SU-DHL-6 (cell line): ENCODE measurements around the gene SUCLG2.

Experiments used
- H2AFZ ChIP-seq: fragments of 200-600 bp; sonication (generic); 2 replicates; pipeline ENCODE4 v1.6.1; 2014; ENCODE audit warnings: low read depth, mild to moderate bottlenecking, moderate library complexity, mixed read lengths, antibody characterized with exemption, low read length; ENCODE audit not compliant: severe bottlenecking
- H3F3A ChIP-seq: fragments of 200-600 bp; shearing (Covaris generic); 2 replicates; pipeline ENCODE4 v1.6.0; 2016; ENCODE audit warnings: antibody characterized with exemption, mild to moderate bottlenecking; ENCODE audit not compliant: insufficient read depth
- H3K27ac ChIP-seq: fragments of 200-600 bp; sonication (generic); 2 replicates; pipeline ENCODE4 v1.5.1; 2016; ENCODE audit warnings: low read depth, mild to moderate bottlenecking, low read length, moderate library complexity, mixed read lengths
- H3K27me3 ChIP-seq: fragments of 200-600 bp; sonication (generic), shearing (Covaris generic); 2 replicates; pipeline ENCODE4 v1.6.0; 2014; ENCODE audit warnings: mild to moderate bottlenecking, low read length
- H3K36me3 ChIP-seq: fragments of 200-600 bp; sonication (generic); 2 replicates; pipeline ENCODE4 v1.6.1; 2014; ENCODE audit warnings: mild to moderate bottlenecking, low read length, mixed read lengths
- H3K4me2 ChIP-seq: fragments of 300-600, 200-600 bp; shearing (Covaris generic), sonication (generic); 2 replicates; pipeline ENCODE4 v1.6.0; 2014; ENCODE audit warnings: low read length, low read depth, mild to moderate bottlenecking; ENCODE audit not compliant: poor library complexity, severe bottlenecking
- H3K4me3 ChIP-seq: fragments of 200-600 bp; sonication (generic); 2 replicates; pipeline ENCODE4 v1.5.1; 2014; ENCODE audit warnings: antibody characterized with exemption, low read length, mild to moderate bottlenecking, mixed read lengths; ENCODE audit not compliant: insufficient read depth, poor library complexity, severe bottlenecking
- H3K79me2 ChIP-seq: fragments of 200-600 bp; sonication (generic); 2 replicates; pipeline ENCODE4 v1.6.1; 2014; ENCODE audit warnings: mild to moderate bottlenecking, low read length, moderate library complexity; ENCODE audit not compliant: insufficient read depth
- H3K9ac ChIP-seq: fragments of 200-600 bp; sonication (generic); 2 replicates; pipeline ENCODE4 v1.7.0; 2014; ENCODE audit warnings: mild to moderate bottlenecking, low read length
- H3K9me2 ChIP-seq: fragments of 200-600 bp; sonication (generic); replicated peaks from 2 replicates; pipeline ENCODE4 v1.6.1; 2014; ENCODE audit warnings: low read length; ENCODE audit not compliant: insufficient read depth
- H3K9me3 ChIP-seq: fragments of 200-600 bp; sonication (generic); 2 replicates; pipeline ENCODE4 v1.6.1; 2014; ENCODE audit warnings: low read length, mixed read lengths; ENCODE audit not compliant: insufficient read depth
- H4K20me1 ChIP-seq: fragments of 200-600 bp; sonication (generic); 2 replicates; pipeline ENCODE4 v1.6.1; 2014; ENCODE audit warnings: low read depth, mild to moderate bottlenecking, antibody characterized with exemption, low read length, moderate library complexity, mixed read lengths
- EZH2phosphoT487 ChIP-seq: fragments of 200-600 bp; sonication (generic), shearing (Covaris generic); conservative IDR thresholded peaks from 2 replicates; pipeline ENCODE4 v1.6.1; 2018; ENCODE audit warnings: mild to moderate bottlenecking, antibody characterized with exemption, low read length, moderate library complexity, mixed read lengths
- TF ChIP-seq, protein P1 (sequence below): fragments of 200-600 bp; sonication (generic); IDR thresholded peaks from one replicate; pipeline ENCODE4 v1.5.1; 2017; ENCODE audit warnings: antibody characterized with exemption, mild to moderate bottlenecking, low read length, moderate library complexity; ENCODE audit not compliant: insufficient read depth, poor library complexity, severe bottlenecking

Gene SUCLG2

DNA sequence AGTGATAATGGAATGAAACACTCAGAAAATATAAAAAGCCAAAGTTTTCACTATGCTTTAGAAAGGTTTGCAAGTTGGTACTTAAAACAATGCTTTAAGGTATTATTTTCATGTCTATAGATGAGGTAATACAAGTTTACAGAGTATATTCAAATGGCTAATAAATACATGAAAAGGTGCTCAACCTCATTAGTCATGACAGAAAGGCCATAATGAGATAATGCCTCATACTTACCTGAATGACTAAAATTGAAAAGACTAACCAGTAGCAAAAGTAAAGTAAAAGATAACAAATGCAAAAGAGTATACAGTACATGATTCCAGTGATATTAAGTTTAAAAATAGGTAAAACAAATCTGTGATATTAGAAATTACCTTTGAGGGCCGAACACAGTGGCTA is 163.8 kb downstream of the SUCLG2 start:
- no peak overlapping the region for H3K9ac ChIP-seq
- H3F3A ChIP-seq = no peaks in the 10 kb centered on the region
- no peaks in the 10 kb centered on the region for H3K36me3 ChIP-seq
- no peak overlapping the region for H3K4me3 ChIP-seq
- H3K4me2 ChIP-seq = no peak overlapping the region
- H4K20me1 ChIP-seq = no peaks in the 10 kb centered on the region
- no peaks in the 10 kb centered on the region for H3K27me3 ChIP-seq
- no peaks in the 10 kb centered on the region for H3K79me2 ChIP-seq
- TF ChIP-seq EZH2phosphoT487 = no peak
- TF ChIP-seq, protein P1, sequence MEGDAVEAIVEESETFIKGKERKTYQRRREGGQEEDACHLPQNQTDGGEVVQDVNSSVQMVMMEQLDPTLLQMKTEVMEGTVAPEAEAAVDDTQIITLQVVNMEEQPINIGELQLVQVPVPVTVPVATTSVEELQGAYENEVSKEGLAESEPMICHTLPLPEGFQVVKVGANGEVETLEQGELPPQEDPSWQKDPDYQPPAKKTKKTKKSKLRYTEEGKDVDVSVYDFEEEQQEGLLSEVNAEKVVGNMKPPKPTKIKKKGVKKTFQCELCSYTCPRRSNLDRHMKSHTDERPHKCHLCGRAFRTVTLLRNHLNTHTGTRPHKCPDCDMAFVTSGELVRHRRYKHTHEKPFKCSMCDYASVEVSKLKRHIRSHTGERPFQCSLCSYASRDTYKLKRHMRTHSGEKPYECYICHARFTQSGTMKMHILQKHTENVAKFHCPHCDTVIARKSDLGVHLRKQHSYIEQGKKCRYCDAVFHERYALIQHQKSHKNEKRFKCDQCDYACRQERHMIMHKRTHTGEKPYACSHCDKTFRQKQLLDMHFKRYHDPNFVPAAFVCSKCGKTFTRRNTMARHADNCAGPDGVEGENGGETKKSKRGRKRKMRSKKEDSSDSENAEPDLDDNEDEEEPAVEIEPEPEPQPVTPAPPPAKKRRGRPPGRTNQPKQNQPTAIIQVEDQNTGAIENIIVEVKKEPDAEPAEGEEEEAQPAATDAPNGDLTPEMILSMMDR = no peak
- H2AFZ ChIP-seq = no peak overlapping the region
- H3K9me3 ChIP-seq = no peaks in the 10 kb centered on the region
- H3K27ac ChIP-seq = no peak overlapping the region
- no peaks in the 10 kb centered on the region for H3K9me2 ChIP-seq

DNA sequence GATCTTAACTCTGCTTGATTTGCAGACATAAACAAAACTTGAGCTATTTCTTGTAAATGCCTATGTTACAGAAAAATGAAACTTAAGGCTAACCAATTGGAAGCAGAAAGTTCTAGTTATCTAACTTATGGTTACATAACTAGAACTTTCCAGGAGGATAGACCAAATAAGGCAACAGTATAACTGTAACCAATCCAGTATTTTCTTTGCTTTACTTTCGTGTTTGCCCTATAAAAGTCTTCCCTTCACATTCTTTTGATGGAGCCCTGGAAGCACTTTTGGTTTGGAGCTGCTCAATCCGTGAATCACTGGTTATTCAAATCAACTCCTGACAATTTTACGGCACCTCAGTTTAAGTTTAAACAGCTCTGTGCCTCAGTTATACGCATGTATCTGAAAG is 164.6 kb downstream of the SUCLG2 start:
- H3K36me3 ChIP-seq = no peaks in the 10 kb centered on the region
- H3K27me3 ChIP-seq = no peaks in the 10 kb centered on the region
- H3F3A ChIP-seq = no peaks in the 10 kb centered on the region
- H3K79me2 ChIP-seq = no peaks in the 10 kb centered on the region
- H2AFZ ChIP-seq = no peak overlapping the region
- no peaks in the 10 kb centered on the region for H4K20me1 ChIP-seq
- no peak overlapping the region for H3K9ac ChIP-seq
- H3K4me2 ChIP-seq = no peak overlapping the region
- H3K9me3 ChIP-seq = no peaks in the 10 kb centered on the region
- H3K4me3 ChIP-seq = no peak overlapping the region
- H3K27ac ChIP-seq = no peak overlapping the region
- TF ChIP-seq, protein P1 = no peak
- TF ChIP-seq EZH2phosphoT487 = no peak
- H3K9me2 ChIP-seq = no peaks in the 10 kb centered on the region

DNA sequence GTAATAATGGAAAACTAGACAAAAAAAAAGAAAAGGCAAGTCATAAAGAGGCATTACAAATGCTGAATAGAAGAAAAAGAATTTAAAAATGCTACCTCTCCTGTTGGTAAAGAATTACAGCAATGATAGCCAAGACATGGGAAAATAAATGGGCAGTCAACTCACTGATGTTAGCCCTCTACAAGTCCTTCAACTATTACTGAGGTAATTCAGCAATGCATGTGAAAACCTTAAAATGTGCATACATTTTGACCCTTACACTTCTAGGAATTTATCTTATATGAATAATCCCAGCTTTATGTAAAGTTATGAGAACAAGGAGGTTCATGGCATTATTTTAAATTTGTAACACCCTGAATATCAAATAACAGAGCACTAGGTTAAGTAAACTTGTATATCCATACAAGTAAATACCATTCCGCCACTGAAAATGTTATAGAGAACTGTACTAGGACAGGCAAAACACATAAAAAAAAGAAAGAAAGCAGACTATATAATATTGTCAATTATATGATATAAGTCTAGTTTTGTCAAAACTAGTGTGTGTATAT is 166.8 kb downstream of the SUCLG2 start:
- Histone ChIP-seq H3K9me3 (no peaks in the 10 kb centered on the region), H3K9me2 (no peaks in the 10 kb centered on the region), H3K27me3 (no peaks in the 10 kb centered on the region), H3K79me2 (no peaks in the 10 kb centered on the region), H3K36me3 (no peaks in the 10 kb centered on the region), H2AFZ (no peak overlapping the region), H3K4me3 (no peak overlapping the region), H4K20me1 (no peaks in the 10 kb centered on the region), H3K4me2 (no peak overlapping the region), H3K27ac (no peak overlapping the region), H3F3A (no peaks in the 10 kb centered on the region), H3K9ac (no peak overlapping the region)
- TF ChIP-seq EZH2phosphoT487 = no peak
- TF ChIP-seq, protein P1 = no peak
